ENCODE measurements around the gene COTL1.

COTL1 gene, protein sequence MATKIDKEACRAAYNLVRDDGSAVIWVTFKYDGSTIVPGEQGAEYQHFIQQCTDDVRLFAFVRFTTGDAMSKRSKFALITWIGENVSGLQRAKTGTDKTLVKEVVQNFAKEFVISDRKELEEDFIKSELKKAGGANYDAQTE

DNA sequence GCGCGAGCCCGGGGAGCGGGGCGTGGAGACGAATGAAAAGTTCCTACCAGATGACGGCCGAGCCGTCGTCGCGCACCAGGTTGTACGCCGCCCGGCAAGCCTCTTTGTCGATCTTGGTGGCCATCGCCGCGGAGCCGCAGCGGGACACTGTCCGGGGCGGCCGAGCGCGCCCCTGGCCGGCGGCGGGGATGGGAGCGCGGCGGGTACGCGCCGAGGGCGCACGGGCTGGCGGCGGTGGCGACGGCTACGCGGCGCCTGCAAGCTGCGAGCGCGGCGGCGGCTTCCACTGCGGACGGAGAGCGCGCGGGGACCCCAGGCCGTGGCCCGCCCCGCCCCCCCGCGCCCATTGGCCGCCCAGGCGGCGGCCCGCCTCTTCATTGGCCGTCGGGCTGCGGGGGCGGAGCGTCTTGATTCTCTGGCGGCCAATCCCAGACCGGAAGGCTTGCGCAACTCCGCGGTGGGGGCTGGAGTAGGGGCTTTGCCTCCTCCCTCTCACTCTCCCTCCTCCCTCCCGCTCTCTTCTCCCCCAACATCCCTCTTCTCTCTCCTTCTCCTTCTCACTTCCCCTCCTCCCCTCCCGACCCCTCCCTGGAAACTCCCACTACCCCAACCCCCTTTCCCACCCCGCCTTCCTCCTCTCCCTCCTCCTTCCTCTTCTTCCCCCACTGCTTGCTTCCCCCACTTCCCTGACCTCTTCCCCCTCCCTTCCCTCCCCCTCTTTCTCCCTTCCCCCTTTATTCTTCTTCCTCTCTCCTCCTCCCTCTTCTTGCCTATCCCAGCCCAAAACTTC is at the start of gene COTL1:
COTL1 (minus strand) TSS at position 288 of the 790 bp plus-strand sequence; CDS start at position 124, 164 bp downstream.
- peak; percentile 94 for DNase-seq (ENCODE audit: low read depth)

DNA sequence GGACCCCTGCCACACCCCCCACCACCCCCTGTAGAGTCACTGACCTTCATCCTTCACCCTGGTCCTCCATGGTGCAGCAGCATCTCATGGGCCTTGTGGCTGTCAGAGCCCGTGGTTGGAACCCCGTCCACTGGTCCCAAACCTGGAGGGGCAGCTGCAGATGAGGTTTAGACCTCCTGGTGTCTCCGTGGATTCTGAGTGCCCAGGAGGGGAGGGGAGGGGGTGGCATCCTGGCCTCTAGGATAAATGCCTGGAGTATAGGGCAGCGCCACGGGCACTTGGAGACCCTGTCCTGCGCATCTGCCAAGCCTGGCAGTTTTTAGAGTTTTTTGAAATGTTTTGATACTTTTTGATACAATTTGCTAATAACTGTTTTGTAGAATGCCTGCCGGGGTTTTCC is 48.0 kb upstream of the COTL1 start:
- DNase-seq (ENCODE audit: low read depth) = no peak

DNA sequence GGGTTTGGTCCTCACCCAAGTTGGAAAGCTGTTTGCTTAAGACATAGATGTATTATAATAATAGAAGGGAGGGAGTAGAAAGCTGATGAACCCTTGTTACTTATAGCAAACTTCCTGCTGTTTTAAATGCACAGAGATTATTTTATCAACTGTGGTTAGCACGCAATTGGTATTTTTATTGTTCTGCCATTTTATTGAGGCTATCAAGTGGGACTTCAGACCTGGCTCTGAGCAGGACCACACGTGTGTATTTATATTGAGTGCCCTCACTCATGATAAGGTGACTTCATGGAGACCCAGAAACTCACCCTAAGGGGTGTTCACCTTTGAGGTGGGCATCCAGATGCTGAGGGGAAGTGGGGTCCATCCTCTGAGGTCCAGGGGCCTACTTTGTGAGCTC is 47.5 kb upstream of the COTL1 start:
- no peak for DNase-seq (ENCODE audit: low read depth)

DNA sequence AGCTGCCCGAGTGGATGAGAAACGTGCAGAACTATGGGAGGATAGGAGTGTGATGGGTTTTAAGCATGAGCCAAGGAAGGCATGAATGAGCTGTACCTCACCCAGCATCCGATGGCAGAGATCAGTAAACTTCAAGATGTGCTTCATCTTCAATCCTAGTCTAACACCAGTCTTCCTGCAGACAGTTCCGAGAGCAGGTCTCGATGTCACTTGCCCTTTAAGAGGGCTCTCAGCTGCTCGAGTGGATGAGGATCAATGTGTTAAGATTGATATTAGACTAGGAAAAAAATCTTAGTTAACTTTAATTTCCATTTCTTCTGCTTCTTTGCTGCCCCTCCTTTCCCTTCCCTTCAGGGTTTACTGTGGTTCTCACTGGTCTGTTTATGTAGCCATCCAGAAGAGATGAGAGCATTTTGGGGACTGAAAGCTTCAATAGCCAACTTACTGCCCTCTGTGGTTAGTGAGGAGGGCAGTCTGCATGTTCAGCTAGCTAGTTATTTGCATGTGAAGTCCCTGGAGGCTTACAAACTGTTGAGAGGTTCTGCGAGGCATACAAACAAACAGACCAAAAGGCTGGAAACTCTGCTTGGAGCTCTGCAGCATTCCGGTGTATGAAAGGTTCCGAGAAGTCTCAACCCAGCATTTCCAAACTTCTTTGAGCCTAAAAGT is 45.7 kb upstream of the COTL1 start:
- no peak for DNase-seq (ENCODE audit: low read depth)

DNA sequence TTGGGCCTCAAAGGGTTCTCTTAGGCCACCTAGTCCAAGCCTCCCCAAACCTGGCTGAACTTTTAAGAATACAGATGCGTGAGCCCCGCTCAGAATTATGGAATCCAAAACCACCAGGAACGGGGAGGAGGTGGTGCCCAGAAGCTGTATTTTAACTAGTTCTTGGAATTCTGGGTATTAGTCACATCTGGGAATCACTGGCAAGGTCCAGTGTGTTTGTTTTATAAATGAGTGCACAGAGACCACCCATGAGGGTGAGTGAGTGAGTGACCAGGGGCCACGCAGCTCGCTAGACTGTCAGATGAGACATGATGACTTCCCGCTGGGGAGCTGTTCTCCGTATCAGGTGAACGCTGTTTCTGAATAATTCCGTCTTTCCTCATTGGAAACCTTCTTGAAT is 44.6 kb upstream of the COTL1 start:
- no peak for DNase-seq (ENCODE audit: low read depth)

DNA sequence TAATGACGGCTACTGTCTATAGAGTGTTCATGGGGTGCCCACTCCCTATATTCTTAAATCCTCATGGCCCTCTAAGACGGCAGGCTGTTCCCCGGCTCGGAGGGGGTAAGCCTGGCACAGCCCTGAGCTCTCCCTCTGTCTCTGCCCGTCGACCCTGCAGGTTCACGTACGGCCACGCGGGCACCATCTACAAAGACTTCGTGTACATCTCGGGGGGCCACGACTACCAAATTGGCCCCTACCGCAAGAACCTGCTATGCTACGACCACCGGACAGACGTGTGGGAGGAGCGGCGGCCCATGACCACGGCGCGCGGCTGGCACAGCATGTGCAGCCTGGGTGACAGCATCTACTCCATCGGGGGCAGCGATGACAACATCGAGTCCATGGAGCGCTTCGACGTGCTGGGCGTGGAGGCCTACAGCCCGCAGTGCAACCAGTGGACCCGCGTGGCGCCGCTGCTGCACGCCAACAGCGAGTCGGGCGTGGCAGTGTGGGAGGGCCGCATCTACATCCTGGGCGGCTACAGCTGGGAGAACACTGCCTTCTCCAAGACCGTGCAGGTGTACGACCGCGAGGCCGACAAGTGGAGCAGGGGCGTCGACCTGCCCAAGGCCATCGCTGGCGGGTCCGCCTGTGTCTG is 43.7 kb upstream of the COTL1 start:
- no peak for DNase-seq (ENCODE audit: low read depth)

DNA sequence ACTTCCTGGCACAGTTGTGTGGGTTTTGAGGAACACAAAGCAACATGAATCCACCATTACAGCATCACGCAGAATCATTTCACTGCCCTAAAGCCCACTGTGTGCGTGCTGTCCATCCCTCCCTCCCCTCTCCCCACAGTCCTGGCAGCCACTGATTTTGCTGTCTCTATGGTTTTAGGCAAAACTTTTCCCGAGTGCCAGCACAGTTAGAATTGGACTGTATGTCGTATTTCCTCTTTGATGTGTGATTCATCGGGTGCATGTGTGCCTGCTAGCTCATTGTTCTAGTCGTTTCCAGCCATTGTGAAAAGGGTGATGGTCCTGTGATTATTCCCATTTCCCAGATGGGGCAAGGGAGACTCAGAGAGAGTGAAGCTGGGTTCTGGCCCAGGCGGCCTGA is 43.1 kb upstream of the COTL1 start:
- DNase-seq (ENCODE audit: low read depth) = no peak

DNA sequence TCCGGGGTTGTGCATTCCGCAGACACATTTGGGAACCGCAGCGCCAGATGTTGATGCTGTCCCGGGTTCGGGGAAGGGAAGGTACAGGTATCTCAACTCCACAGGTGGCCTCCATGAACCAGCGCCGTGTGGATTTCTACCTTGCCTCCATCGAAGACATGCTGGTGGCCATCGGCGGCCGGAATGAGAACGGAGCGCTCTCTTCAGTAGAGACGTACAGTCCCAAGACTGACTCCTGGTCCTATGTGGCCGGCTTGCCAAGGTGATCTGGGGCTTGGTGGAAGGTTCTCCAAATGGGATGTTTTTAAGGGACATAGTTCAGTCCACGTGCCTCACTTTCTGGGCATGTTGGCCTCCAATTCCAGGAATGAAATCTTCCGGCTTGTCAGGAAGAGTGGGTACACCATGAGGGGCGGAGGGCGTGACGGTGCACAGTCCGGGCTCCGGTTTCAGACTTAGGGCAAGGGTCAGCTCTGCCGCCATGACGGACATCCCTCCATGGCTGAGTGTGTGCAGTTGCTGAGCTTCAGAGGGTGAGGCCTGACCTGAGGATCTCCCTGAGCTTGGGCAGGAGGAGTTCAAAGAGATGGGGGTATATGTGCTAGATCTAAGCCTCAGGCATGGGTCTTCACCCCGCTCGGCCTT is 41.9 kb upstream of the COTL1 start:
- no peak for DNase-seq (ENCODE audit: low read depth)

DNA sequence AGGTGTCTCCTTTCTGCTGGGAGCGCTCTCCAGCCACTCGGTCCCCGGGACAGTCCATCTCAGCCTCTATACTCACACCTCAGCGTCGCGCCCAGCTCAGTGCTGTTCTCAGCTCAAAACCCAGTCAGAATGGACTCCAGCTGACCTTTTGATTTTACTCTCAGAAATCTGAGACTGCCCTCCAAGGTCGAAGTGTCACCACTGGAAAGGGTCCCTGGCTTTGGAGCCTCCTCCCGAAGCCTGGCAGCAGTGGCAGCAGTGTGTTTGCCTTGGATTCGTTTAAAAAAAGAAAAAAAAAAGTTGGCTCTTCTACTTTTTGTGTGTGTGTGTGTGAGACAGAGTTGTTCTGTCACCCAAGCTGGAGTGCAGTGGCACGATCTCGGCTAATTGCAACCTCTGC is 40.8 kb upstream of the COTL1 start:
- no peak for DNase-seq (ENCODE audit: low read depth)

DNA sequence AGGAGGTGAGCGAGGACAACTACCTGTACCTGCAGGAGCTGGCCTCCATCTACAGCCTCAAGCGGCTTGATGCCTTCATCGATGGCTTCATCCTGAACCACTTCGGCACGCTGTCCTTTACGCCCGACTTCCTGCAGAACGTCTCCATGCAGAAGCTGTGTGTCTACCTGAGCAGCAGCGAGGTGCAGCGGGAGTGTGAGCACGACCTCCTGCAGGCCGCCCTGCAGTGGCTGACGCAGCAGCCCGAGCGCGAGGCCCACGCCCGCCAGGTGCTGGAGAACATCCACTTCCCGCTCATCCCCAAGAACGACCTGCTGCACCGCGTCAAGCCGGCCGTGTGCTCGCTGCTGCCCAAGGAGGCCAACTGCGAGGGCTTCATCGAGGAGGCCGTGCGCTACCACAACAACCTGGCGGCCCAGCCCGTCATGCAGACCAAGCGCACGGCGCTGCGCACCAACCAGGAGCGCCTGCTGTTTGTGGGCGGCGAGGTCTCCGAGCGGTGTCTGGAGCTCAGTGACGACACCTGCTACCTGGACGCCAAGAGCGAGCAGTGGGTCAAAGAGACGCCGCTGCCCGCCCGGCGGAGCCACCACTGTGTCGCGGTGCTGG is 39.5 kb upstream of the COTL1 start:
- no peak for DNase-seq (ENCODE audit: low read depth)

DNA sequence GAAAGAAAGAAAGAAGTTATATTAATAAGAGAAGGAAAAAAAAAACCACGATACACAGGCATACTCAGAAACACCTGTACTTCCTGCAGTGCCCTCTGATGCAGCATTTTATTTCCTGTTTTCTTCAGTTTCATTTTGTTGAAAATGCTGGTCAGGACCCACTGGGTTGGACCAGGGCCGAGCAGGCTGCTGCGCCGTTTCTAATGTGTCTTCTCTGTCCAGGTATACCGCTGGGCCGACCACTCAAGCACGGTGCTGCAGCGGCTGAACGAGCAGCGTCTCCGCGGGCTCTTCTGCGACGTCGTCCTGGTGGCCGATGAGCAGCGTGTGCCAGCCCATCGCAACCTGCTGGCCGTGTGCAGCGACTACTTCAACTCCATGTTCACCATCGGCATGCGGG is 38.8 kb upstream of the COTL1 start:
- DNase-seq (ENCODE audit: low read depth) = no peak

DNA sequence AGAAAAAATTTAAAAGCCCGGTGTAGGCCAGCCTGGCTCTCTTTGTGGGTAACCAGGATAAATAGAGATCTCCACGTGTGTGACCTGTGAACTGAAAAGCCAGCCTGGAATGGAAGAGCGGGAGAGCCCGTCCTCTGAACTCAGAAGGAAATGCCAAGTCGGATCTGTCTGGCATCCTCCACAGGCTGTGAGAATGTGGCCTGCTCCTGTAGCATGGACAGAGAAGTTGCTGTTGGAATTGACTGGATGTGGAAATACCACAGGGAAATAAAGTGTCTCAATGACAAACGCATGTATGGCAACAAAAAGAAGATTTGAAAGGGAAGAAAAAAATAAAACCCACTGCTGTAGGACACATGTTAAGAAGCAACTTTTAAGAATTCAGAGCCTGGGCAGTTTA is 37.1 kb upstream of the COTL1 start:
- no peak for DNase-seq (ENCODE audit: low read depth)

DNA sequence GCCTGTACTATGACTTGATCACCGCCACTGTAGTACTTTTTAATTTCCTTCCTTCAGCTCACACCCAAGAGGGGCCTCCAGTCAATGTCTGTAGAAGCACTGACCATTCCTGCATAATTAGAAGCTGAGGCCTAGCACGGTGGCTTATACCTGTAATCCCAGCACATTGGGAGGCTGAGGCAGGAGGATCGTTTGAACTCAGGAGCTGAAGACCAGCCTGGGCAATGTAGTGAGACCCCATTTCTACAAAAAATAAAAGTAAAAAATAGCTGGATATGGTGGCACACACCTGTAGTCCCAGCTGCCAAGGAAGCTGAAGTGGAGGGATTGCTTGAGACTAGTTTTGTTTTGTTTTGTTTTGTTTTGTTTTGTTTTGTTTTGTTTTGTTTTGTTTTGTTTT is 36.4 kb upstream of the COTL1 start:
- DNase-seq (ENCODE audit: low read depth) = no peak

DNA sequence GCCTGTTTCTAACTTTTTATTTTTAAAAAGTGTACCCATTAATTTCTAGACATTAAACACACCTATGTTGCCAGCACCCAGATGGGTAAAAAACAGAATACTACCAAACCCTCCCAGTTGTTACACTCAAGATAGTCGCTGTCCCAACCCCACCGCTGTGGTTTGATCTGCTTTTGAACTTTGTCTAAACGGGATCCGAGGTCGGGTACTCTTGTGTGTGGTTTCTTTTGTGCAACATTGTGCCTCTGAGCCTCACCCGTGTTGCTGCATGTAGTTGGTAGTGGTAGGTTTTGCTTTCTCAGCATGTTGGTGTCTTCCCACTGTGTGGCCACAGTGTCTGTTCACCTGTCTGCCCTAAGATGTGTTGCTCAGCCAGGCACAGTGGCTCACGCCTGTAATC is 34.7 kb upstream of the COTL1 start:
- no peak for DNase-seq (ENCODE audit: low read depth)

DNA sequence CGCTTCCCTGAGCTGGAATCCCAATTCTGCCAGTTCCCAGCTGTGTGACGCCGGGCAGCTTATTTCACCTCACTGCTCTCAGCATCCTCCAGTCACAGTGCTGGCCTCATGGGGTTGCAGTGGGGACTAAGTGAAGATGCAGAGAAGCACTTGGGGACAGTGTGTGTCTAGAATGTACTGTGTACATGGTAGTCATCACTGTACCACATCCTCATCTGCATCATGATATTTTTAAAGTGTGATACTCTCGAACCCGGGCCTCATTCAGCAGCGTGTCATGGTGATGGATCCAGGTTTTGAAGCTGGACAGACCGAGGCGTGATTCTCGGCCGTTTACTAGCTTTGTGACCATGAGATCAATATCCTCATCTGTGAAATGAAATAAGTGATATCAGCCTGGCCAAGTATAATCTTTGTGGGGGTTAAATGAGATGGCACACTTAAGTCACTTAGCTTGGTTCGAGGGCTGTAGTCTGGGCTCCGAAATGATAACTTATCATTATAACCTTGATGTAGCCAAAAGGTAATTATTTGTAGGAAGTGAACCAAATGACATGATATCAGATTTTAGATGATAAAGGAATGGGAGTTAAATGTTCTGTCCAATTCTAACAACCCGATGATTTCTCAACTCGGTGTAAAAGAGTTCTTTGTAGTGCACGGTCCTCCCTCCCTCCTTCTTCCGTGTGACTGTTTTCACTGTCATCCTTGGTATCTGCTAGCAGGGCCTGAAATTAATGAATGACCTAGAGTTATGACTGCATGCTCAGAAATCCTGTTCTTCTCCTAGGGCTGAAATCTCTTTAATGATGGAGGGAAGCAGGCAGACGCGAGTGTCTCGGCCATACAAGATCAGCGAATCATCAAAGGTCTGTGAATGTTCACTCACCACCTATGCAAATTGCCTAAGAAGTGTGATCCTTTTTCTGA is 32.4 kb upstream of the COTL1 start:
- DNase-seq (ENCODE audit: low read depth) = no peak

DNA sequence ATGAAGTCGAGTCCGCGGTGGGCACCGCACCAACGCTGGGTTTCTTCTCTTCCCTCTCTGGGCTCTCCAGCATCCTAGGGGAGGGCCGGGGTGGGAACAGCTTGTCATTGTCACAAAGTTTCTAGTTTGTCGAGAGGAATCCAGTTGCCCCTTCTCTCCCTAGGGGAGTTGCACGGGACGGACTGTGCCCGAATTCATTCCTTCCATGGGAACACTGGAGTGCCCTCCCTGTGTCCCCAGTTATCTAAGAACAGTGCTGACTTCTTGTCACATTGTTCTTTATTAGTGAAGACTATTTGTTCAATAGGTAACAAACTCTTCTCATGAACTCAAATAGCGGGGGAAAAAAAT is 31.6 kb upstream of the COTL1 start:
- DNase-seq (ENCODE audit: low read depth) = no peak

DNA sequence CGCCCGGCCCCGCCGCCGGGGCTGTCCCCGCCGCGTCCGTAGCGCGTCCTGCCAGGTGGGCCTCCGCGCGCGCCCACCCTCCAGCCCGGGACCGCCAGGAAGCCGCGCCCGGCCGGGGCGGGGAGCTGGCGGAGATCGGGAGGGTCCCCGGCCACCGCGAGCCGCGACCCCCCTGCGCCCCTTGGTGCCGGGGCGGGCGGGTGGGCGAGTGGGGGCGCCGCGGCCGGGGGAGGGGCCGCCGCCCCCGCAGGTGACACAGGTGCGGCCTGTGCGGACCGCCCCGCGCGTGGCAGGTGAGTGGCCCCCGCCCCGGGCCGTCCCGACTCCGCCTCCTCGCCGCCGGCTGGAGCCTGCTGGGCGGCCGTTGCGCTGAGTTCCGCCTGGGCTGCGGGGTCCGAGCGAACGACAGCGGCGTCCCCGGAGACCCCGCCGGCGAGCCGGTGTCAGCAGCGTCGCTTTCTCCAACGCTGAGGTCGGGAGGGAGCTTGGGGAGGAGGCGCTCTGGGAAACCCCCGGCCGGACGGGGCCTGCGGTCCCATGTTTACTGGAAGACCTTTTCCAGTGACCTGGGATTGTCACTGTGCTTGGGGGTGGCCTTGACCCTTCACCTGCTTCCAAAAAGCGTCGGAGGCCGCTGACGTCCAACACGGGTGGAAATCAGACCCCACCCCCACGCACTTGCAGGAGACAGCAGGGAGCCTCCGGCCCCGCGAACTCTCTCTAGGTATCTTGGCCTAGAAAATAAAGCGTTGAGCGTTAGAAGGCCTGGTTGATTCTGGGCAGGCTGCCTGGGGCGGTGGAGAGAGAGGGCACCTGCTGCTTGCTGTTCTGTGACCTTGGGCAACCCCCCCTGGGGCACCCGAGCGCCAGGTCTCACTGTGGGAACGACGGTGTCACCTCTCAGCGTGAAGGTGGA is 31.0 kb upstream of the COTL1 start:
- peak; percentile 30 for DNase-seq (ENCODE audit: low read depth)

DNA sequence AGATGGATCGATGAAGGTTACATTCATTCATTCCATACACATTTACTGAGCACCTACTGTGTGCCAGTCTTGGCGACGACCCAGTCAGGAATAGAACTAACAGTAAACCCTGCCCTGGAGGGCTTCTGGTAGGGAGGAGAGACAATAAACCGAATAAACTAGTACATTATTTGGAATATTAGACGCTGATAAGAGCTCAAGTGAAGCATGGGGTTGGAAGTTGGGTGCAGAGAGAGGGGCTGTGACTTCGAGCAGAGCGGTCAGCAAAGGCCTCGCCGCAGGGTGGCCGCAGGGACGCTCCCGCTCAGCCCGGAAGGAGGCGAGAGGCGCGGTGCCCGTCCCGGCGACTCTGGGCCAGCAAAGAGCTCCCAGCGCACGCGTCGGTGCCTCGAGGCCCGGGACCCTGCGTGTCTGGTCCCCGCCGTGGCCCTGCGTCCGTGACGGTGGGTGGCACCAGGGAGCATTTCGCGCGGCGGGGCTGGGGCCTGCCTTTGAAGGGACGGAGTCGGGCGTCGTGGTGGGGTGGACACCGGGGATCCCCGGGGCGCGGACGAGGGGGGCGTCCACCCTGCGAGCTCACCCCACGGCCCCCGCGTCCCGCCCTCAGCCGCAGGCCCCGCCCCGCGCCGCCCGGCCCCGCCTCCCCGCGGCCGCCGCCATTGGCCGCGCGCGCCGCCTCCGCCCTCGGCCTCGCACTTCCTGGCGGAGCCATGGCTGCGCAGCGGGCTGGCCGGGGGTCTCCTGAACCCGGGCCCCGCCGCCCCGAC is 30.1 kb upstream of the COTL1 start, which contains the start of gene KLHL36:
KLHL36 (plus strand) TSS at position 684 of the 767 bp plus-strand sequence. CDS start 2,357 bp downstream, outside the sequence.
- peak; percentile 72 for DNase-seq (ENCODE audit: low read depth)

DNA sequence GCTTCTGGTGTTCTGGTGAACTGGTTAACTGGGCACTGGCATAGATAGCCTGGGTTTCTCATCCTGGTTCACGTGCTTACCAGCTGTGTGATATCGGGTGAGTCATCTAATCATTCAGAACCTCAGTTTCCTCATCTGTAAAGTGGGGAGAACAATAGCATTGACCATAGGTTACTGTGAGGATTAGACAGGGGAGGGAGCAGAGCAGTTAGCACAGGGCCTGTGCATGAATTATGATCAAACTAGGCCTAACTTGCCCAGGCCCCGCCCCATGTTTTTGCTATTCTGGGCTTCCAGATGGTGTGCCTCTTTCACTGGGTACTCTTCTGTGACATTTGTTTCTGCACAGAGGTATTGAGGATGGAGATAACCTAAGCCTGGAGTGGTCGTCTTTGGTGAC is 25.8 kb upstream of the COTL1 start:
- no peak for DNase-seq (ENCODE audit: low read depth)

Data from stimulated activated CD8-positive, alpha-beta memory T cell treated with anti-CD3 and anti-CD28 coated beads, Interleukin-12 subunit alpha, Interleukin-12 subunit beta, amount 100 ng/mL, for 4 hours (primary cell).